Caco-2 (cell line): ENCODE results near the gene SOHLH2. TPM values are rescaled to one million over a fixed set of nuclear protein-coding genes. Genes with fewer than 3 reads are reported as not detected.

ENCODE experiments used
- BruUV-seq: library from RNA; stranded (reverse); fragments of 400-500 nt; replicated peaks from 2 replicates; lab custom pipeline; 2021; lab: Mats Ljungman, UMichigan
- CTCF ChIA-PET: fragments of 300-600 bp; sonication (Branson Sonifier 250); formaldehyde crosslinking; loops from one replicate; lab custom pipeline; 2022; ENCODE audit warnings: antibody characterized with exemption; lab: Charles Lee
- POLR2A ChIA-PET: fragments of 300-600 bp; sonication (Branson Sonifier 250); formaldehyde crosslinking; loops from one replicate; lab custom pipeline; 2022; ENCODE audit warnings: antibody characterized with exemption; lab: Charles Lee
- DNase-seq, 2 experiments: peaks; one replicate each; pipeline versions ENCODE4 v3.0.0 to v3.0.0-alpha.2; 2020 to 2022
- H3K27me3 ChIP-seq: replicated peaks from 2 replicates; pipeline ENCODE4 v1.6.0; 2011; ENCODE audit warnings: low read length; ENCODE audit not compliant: control insufficient read depth, insufficient read depth
- H3K36me3 ChIP-seq: 2 replicates; pipeline ENCODE4 v1.5.1; 2011; ENCODE audit warnings: low read length; ENCODE audit not compliant: control insufficient read depth, insufficient read depth
- H3K4me1 ChIP-seq: fragments of 250-450 bp; sonication (Bioruptor Pico); 2 replicates; pipeline ENCODE4 v1.5.1; 2020; ENCODE audit warnings: mild to moderate bottlenecking
- H3K4me3 ChIP-seq: 2 replicates; pipeline ENCODE4 v1.5.1; 2011; ENCODE audit warnings: low read depth, mild to moderate bottlenecking, control low read depth, low read length
- H3K9me3 ChIP-seq: fragments of 250-450 bp; sonication (Bioruptor Pico); 2 replicates; pipeline ENCODE4 v1.5.1; 2020; ENCODE audit warnings: mild to moderate bottlenecking, moderate library complexity
- H3K27ac Mint-ChIP-seq: one replicate; pipeline ENCODE4 v1.8.0; 2022; ENCODE audit warnings: mixed read lengths; ENCODE audit not compliant: unreplicated experiment
- H3K27me3 Mint-ChIP-seq: one replicate; pipeline ENCODE4 v1.8.0; 2022; ENCODE audit warnings: mixed read lengths; ENCODE audit not compliant: insufficient read depth, unreplicated experiment
- H3K36me3 Mint-ChIP-seq: one replicate; pipeline ENCODE4 v1.8.0; 2022; ENCODE audit warnings: mild to moderate bottlenecking, mixed read lengths; ENCODE audit not compliant: insufficient read depth, unreplicated experiment
- H3K4me1 Mint-ChIP-seq: one replicate; pipeline ENCODE4 v1.8.0; 2022; ENCODE audit warnings: low read depth, mixed read lengths; ENCODE audit not compliant: unreplicated experiment
- H3K4me3 Mint-ChIP-seq: one replicate; pipeline ENCODE4 v1.8.0; 2022; ENCODE audit warnings: mild to moderate bottlenecking, moderate library complexity, mixed read lengths; ENCODE audit not compliant: unreplicated experiment
- H3K9me3 Mint-ChIP-seq: one replicate; pipeline ENCODE4 v1.8.0; 2022; ENCODE audit warnings: mixed read lengths; ENCODE audit not compliant: unreplicated experiment
- intact Hi-C: fragments of 100-400 bp; cut with micrococcal nuclease; formaldehyde crosslinking; loops from one replicate; pipeline ENCODE4 v1.10.0; 2022; ENCODE audit not compliant: unreplicated experiment
- total RNA-seq: library from RNA; stranded (reverse); gene quantifications from 2 replicates; pipeline ENCODE4 v1.2.3, GENCODE V29; 2022
- TF ChIP-seq, protein P1 (sequence below), 2 experiments: fragments of 200-600 bp in 1 of 2; IDR thresholded peaks; 1 replicate in 1 of 2; 2 replicates in 1 of 2; pipeline versions ENCODE4 v1.5.1 to v1.8.0; 2011 to 2022; ENCODE audit warnings: antibody characterized with exemption in 1 of 2, control low read depth in 1 of 2, inconsistent platforms in 1 of 2, low read depth in 1 of 2, low read length in 1 of 2, mild to moderate bottlenecking in 1 of 2, moderate library complexity in 1 of 2; ENCODE audit not compliant: insufficient read depth in 1 of 2, severe bottlenecking in 1 of 2, unreplicated experiment in 1 of 2

The SOHLH2 gene
- total RNA-seq, 1 experiment from 2014 or later = not detected

DNA sequence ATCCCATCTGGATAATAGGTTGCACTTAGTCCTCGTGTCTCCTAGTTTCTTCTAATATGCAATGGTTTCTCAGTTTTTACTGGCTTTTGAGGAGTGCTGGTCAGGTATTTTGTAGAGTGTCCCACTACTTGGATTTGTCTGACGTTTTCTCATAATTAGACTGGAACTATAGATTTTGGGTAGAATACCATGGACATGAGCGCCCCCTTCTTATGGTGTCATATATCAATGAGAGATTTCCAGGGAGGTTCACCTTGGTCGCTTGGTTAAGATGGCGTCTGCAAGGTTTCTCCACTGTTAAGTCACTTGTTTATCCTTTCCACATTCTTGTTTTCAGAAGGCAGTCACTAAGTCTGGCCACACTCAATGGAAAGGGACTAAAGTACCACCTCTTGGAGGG lies 6.7 kb downstream of the SOHLH2 start:
- no peaks in the 10 kb centered on the region for H3K27me3 Mint-ChIP-seq
- no peak overlapping the region for H3K4me3 Mint-ChIP-seq
- no peaks in the 10 kb centered on the region for H3K9me3 Mint-ChIP-seq
- intact Hi-C loops = no loop called here
- H3K9me3 ChIP-seq = no peaks in the 10 kb centered on the region
- H3K4me1 ChIP-seq = no peaks in the 10 kb centered on the region
- TF ChIP-seq, protein P1, sequence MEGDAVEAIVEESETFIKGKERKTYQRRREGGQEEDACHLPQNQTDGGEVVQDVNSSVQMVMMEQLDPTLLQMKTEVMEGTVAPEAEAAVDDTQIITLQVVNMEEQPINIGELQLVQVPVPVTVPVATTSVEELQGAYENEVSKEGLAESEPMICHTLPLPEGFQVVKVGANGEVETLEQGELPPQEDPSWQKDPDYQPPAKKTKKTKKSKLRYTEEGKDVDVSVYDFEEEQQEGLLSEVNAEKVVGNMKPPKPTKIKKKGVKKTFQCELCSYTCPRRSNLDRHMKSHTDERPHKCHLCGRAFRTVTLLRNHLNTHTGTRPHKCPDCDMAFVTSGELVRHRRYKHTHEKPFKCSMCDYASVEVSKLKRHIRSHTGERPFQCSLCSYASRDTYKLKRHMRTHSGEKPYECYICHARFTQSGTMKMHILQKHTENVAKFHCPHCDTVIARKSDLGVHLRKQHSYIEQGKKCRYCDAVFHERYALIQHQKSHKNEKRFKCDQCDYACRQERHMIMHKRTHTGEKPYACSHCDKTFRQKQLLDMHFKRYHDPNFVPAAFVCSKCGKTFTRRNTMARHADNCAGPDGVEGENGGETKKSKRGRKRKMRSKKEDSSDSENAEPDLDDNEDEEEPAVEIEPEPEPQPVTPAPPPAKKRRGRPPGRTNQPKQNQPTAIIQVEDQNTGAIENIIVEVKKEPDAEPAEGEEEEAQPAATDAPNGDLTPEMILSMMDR (IDR thresholded peaks at IDR 0.05; ENCODE audit: insufficient read depth in 1 of 2, low read depth in 1 of 2, low read length in 1 of 2, severe bottlenecking in 1 of 2, unreplicated experiment in 1 of 2) = no peak
- no peaks in the 10 kb centered on the region for H3K36me3 ChIP-seq
- H3K27me3 ChIP-seq = no peaks in the 10 kb centered on the region
- H3K4me3 ChIP-seq = no peak overlapping the region
- no TSS peak for BruUV-seq
- H3K4me1 Mint-ChIP-seq = no peaks in the 10 kb centered on the region
- DNase-seq = no peak
- ChIA-PET CTCF (no interaction called here), POLR2A (no interaction called here)
- H3K27ac Mint-ChIP-seq = no peak overlapping the region
- H3K36me3 Mint-ChIP-seq = no peaks in the 10 kb centered on the region

GRCh38 chr13:36193151-36193855 lies 21.1 kb downstream of the SOHLH2 start:
- Histone ChIP-seq H3K4me1 (no peaks in the 10 kb centered on the region), H3K36me3 (no peaks in the 10 kb centered on the region), H3K9me3 (0 out of 2 replicates have a peak, but pooled peaks cover 3% of the 10 kb centered on the region), H3K27me3 (no peaks in the 10 kb centered on the region), H3K4me3 (no peak overlapping the region)
- no peak for DNase-seq
- H3K27me3 Mint-ChIP-seq = peaks cover 11% of the 10 kb centered on the region
- no peak overlapping the region for H3K27ac Mint-ChIP-seq
- TF ChIP-seq, protein P1 (IDR thresholded peaks at IDR 0.05; ENCODE audit: insufficient read depth in 1 of 2, low read depth in 1 of 2, low read length in 1 of 2, severe bottlenecking in 1 of 2, unreplicated experiment in 1 of 2) = no peak
- intact Hi-C loops = no loop called here
- no peaks in the 10 kb centered on the region for H3K36me3 Mint-ChIP-seq
- POLR2A ChIA-PET = no interaction called here
- H3K9me3 Mint-ChIP-seq = no peaks in the 10 kb centered on the region
- CTCF ChIA-PET = no interaction called here
- no TSS peak for BruUV-seq
- no peak overlapping the region for H3K4me3 Mint-ChIP-seq
- no peaks in the 10 kb centered on the region for H3K4me1 Mint-ChIP-seq

GRCh38 chr13:36192166-36192565 lies 22.2 kb downstream of the SOHLH2 start:
- 0 out of 2 replicates have a peak, but pooled peaks cover 3% of the 10 kb centered on the region for H3K9me3 ChIP-seq
- CTCF ChIA-PET = no interaction called here
- H3K27me3 Mint-ChIP-seq = peaks cover 10% of the 10 kb centered on the region

More at GRCh38 chr13:36192166-36192565, 22.2 kb downstream of the SOHLH2 start:
- no peaks in the 10 kb centered on the region for H3K4me1 Mint-ChIP-seq
- DNase-seq = no peak
- Histone ChIP-seq H3K27me3 (no peaks in the 10 kb centered on the region), H3K4me3 (no peak overlapping the region), H3K4me1 (no peaks in the 10 kb centered on the region), H3K36me3 (no peaks in the 10 kb centered on the region)
- H3K36me3 Mint-ChIP-seq = no peaks in the 10 kb centered on the region
- no peak overlapping the region for H3K27ac Mint-ChIP-seq
- TF ChIP-seq, protein P1 (IDR thresholded peaks at IDR 0.05; ENCODE audit: insufficient read depth in 1 of 2, low read depth in 1 of 2, low read length in 1 of 2, severe bottlenecking in 1 of 2, unreplicated experiment in 1 of 2) = no peak
- no peaks in the 10 kb centered on the region for H3K9me3 Mint-ChIP-seq
- intact Hi-C loops = no loop called here
- no peak overlapping the region for H3K4me3 Mint-ChIP-seq
- BruUV-seq = no TSS peak
- POLR2A ChIA-PET = no interaction called here
